Daoy (cell line): ENCODE measurements around the gene EEA1. TPM values are rescaled to one million over a fixed set of nuclear protein-coding genes. Genes with fewer than 3 reads are reported as not detected.
A peak's percentile ranks its signal among the peaks of the same experiment; 100 is the strongest.

Source experiments
- DNase-seq: peaks from one replicate; pipeline ENCODE4 v3.0.0-alpha.2; 2015; ENCODE audit warnings: low read depth
- total RNA-seq: library from RNA; depleted of rRNA; stranded (reverse); fragments of >200 nt; shearing (Covaris generic); gene quantifications from 2 replicates; pipeline ENCODE4 v1.2.3, GENCODE V29; 2014

The EEA1 gene
- total RNA-seq, 1 experiment from 2014 or later = 10.6 TPM

- no peak for DNase-seq
Observed at GRCh38 chr12:92890601-92891106, 38.4 kb downstream of the EEA1 start.

GRCh38 chr12:92886131-92886530 lies 43.0 kb downstream of the EEA1 start:
- no peak for DNase-seq

- DNase-seq = peak; percentile 6
Observed at GRCh38 chr12:92879698-92880322, 49.3 kb downstream of the EEA1 start.

GRCh38 chr12:92877904-92878303 lies 51.2 kb downstream of the EEA1 start:
- DNase-seq = no peak

GRCh38 chr12:92876496-92876895 lies 52.6 kb downstream of the EEA1 start:
- no peak for DNase-seq

- no peak for DNase-seq
Observed at GRCh38 chr12:92871116-92871515, 58.0 kb downstream of the EEA1 start.

GRCh38 chr12:92866418-92866817 lies 62.7 kb downstream of the EEA1 start:
- no peak for DNase-seq

GRCh38 chr12:92863251-92863650 lies 65.8 kb downstream of the EEA1 start:
- DNase-seq = no peak

GRCh38 chr12:92861381-92861780 lies 67.7 kb downstream of the EEA1 start:
- DNase-seq = no peak

- DNase-seq = no peak
Observed at GRCh38 chr12:92860521-92860920, 68.6 kb downstream of the EEA1 start.

- DNase-seq = no peak
Observed at GRCh38 chr12:92859650-92860386, 69.3 kb downstream of the EEA1 start.

- DNase-seq = no peak
Observed at GRCh38 chr12:92857818-92858217, 71.3 kb downstream of the EEA1 start.

GRCh38 chr12:92854344-92854743 lies 74.8 kb downstream of the EEA1 start:
- DNase-seq = no peak

- no peak for DNase-seq
Observed at GRCh38 chr12:92848740-92849139, 80.4 kb downstream of the EEA1 start.

- no peak for DNase-seq
Observed at GRCh38 chr12:92847368-92847767, 81.7 kb downstream of the EEA1 start.

- DNase-seq = no peak
Observed at GRCh38 chr12:92845329-92845728, 83.8 kb downstream of the EEA1 start.

GRCh38 chr12:92844151-92844763 lies 84.8 kb downstream of the EEA1 start:
- DNase-seq = no peak

GRCh38 chr12:92829686-92830282 lies 99.3 kb downstream of the EEA1 start:
- no peak for DNase-seq

GRCh38 chr12:92828565-92828964 lies 100.5 kb downstream of the EEA1 start:
- no peak for DNase-seq

- peak; percentile 40 for DNase-seq
Observed at GRCh38 chr12:92827836-92828431, 101.2 kb downstream of the EEA1 start.

- DNase-seq = no peak
Observed at GRCh38 chr12:92821142-92821541, 108.0 kb downstream of the EEA1 start.

- no peak for DNase-seq
Observed at GRCh38 chr12:92814584-92814983, 114.5 kb downstream of the EEA1 start.
